ENCODE measurements around the gene SPOCK2. TPM values are rescaled to one million over a fixed set of nuclear protein-coding genes. Genes with fewer than 3 reads are reported as not detected.

SPOCK2 gene
- polyA plus RNA-seq, 3 donors from 2014 or later = 58.8 to 86.0 (median 69.0) TPM

DNA sequence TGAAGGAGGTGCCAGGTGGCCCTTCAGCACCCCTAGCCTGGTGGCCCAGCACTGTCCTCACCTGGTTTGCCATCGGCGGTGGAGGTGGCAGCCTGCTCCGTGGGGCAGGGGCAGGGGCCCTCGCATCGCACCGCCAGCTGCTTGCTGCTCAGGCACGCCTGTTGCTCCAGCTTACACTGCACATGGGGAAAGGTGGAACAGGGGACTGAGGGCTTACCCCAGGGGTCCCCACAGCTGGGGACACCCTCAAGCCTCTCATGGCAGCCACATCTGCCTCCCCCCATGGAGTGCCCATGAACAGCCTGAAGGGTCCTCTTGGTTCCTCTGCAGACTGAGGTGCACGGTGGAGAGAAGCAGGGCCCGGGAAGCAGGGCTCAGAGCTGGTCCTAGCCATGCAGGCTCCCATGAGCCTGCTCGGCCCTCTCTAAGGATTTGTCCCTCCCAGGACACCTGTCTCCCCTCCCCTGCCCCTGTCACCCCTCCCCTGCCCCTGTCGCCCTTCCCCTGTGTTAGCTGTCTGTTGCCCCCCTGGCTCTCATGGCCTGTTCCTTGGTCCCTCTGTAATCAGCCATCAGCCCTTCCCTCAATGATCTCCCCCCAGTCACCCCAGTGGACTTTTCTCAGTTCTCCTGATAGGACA lies 20.1 kb downstream of the SPOCK2 start:
- H3K4me3 Mint-ChIP-seq = no peak overlapping the region
- peaks cover 13 to 40% (median 37%) of the 10 kb centered on the region in 3 donors for H3K27me3 Mint-ChIP-seq (ENCODE audit: low read depth in 3 of 3)
- peaks cover 12 to 26% (median 18%) of the 10 kb centered on the region in 3 donors for H3K36me3 Mint-ChIP-seq
- peak overlapping the region in 1 of 6 donors; percentile 79 for H3K27ac Mint-ChIP-seq
- H3K4me1 Mint-ChIP-seq = peaks cover 4 to 10% of the 10 kb centered on the region in 2 donors
- DNase-seq = no peak
- no peaks in the 10 kb centered on the region for H3K9me3 Mint-ChIP-seq

DNA sequence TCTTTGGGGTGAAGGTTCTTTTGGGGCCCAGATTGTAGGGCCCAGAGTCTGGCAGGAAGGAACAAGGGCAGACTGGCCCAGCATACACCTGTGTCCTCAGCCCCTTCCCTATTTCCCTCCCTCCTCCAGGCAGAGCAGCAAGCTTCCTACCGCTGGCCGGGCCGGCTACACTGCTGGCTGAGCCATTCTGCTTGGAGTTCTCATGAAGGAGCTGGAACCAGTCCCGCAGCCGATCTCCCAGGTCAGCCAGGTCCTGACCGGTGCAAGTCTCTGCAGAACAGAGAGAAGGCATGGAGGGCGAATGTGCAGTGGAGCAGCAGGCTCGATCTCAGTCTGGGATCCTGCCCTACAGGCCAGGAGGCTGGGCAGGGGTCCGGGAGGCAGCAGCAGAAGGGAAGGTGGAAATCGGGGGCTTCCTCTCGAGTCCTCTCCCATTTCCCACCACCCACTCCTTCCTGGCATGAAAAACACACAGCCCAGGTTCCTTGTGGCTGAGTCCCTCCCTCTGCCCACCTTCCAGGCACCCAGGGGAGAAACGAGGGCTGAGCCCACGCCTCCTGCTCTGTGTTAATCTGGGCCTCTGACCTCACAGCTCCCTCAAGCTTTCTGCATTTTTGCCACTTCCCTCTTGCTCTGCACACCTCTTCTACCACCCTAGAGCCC lies 20.8 kb downstream of the SPOCK2 start:
- Mint-ChIP-seq H3K27ac (peak overlapping the region in 1 of 6 donors; percentile 50), H3K9me3 (no peaks in the 10 kb centered on the region), H3K4me1 (peaks cover 4 to 10% of the 10 kb centered on the region in 2 donors), H3K4me3 (no peak overlapping the region), H3K27me3 (ENCODE audit: low read depth in 3 of 3) (peaks cover 13 to 40% (median 39%) of the 10 kb centered on the region in 3 donors), H3K36me3 (peaks cover 12 to 26% (median 18%) of the 10 kb centered on the region in 3 donors)
- DNase-seq = no peak

DNA sequence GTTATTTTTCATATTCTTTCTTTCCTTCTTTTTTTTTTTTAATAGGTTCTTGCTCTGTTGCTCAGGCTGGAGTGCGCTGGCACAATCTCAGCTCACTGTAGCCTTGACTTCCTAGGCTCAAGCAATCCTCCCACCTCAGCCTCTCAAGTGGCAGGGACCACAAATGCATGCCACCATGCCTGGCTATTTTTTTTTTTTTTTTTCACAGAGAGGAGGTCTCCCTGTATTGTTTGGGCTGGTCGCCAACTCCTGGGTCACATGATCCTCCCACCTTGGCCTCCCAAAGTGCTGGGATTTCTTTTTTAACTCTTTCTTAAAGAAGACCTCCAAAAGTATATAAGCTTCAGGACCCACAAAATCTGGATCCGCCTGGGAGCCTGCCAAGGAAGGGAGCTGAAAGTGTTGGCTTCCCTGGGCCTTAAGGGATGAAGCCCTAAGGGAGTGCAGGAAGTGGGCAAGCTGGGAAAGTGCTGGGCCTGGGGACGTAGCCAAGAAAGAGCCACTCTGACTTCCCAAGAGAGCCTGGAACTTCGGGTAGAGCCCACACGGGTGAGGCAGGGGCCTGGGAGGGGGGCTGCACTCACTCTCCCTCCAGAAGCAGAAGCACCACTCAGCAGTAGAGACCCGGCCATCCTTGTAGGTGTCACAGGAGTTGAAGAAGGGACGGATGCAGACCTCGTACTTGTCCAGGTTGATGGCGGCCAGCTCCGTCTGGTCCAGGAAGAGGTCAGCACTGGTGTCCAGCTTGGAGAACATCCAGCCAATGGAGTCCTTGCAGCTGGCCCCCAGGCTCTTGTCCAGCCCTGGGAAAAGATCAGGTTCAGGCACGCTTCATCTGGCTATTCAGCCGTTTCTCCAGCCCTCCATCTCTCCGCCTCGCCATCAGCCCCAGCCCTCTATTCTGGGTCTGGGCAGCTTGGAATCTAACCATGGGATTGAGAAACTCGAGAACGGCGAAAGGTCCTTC lies 21.8 kb downstream of the SPOCK2 start:
- H3K4me3 Mint-ChIP-seq = no peak overlapping the region
- peaks cover 3 to 8% of the 10 kb centered on the region in 2 donors for H3K4me1 Mint-ChIP-seq
- H3K36me3 Mint-ChIP-seq = peaks cover 10 to 24% (median 16%) of the 10 kb centered on the region in 3 donors

GRCh38 chr10:72065439-72066025 lies 22.8 kb downstream of the SPOCK2 start:
- peaks cover 26 to 53% (median 47%) of the 10 kb centered on the region in 3 donors for H3K27me3 Mint-ChIP-seq (ENCODE audit: low read depth in 3 of 3)
- H3K4me3 Mint-ChIP-seq = no peak overlapping the region
- H3K36me3 Mint-ChIP-seq = peaks cover 7 to 20% (median 13%) of the 10 kb centered on the region in 3 donors
- no peaks in the 10 kb centered on the region for H3K9me3 Mint-ChIP-seq
- peaks cover 0 to 4% of the 10 kb centered on the region in 2 donors for H3K4me1 Mint-ChIP-seq
- peak overlapping the region in 2 of 6 donors; percentile 34 to 45 for H3K27ac Mint-ChIP-seq
- no peak for DNase-seq

More for the DNA sequence above, 21.8 kb downstream of the SPOCK2 start:
- Mint-ChIP-seq H3K9me3 (no peaks in the 10 kb centered on the region), H3K27me3 (ENCODE audit: low read depth in 3 of 3) (peaks cover 16 to 49% (median 44%) of the 10 kb centered on the region in 3 donors), H3K27ac (no peak overlapping the region)
- DNase-seq = no peak

DNA sequence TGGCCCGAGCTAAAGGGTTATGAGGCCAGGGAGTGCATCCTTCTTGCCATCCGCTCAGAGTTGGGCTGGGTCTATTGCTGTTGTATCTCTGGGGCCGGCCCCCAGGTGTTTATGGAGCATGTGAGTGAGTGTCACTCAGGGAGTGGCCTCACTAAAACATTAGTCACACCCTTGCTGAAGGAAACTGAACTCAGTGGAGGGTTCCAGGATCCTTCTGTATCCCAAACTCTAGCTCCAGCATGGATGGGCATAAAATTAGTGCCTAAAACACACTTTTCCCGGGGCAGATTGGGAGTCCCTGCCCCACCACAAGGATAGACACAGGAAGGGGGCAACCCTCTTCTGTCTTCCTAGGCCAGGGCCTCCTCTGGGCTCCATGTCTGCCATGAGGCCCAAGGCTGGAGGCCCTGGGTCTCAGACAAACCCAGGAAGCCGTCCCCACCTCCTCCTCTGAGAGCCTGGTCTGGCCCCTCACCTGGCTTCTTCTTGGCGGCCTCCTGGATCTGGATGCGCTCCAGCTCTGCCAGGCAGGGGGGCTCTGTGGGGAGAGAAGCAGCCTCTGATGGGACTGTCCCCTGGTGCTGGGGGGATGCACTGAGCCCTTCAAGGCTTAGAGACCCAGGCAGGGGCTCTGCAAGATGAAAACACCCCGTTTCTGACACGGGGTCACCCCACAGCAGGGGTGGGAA lies 24.5 kb downstream of the SPOCK2 start:
- peaks cover 22 to 60% (median 52%) of the 10 kb centered on the region in 3 donors for H3K27me3 Mint-ChIP-seq (ENCODE audit: low read depth in 3 of 3)
- no peaks in the 10 kb centered on the region for H3K4me1 Mint-ChIP-seq
- no peaks in the 10 kb centered on the region for H3K9me3 Mint-ChIP-seq
- H3K4me3 Mint-ChIP-seq = no peak overlapping the region
- DNase-seq = no peak
- H3K36me3 Mint-ChIP-seq = peaks cover 3 to 10% (median 7%) of the 10 kb centered on the region in 3 donors
- H3K27ac Mint-ChIP-seq = peak overlapping the region in 2 of 6 donors; percentile 31 to 69

DNA sequence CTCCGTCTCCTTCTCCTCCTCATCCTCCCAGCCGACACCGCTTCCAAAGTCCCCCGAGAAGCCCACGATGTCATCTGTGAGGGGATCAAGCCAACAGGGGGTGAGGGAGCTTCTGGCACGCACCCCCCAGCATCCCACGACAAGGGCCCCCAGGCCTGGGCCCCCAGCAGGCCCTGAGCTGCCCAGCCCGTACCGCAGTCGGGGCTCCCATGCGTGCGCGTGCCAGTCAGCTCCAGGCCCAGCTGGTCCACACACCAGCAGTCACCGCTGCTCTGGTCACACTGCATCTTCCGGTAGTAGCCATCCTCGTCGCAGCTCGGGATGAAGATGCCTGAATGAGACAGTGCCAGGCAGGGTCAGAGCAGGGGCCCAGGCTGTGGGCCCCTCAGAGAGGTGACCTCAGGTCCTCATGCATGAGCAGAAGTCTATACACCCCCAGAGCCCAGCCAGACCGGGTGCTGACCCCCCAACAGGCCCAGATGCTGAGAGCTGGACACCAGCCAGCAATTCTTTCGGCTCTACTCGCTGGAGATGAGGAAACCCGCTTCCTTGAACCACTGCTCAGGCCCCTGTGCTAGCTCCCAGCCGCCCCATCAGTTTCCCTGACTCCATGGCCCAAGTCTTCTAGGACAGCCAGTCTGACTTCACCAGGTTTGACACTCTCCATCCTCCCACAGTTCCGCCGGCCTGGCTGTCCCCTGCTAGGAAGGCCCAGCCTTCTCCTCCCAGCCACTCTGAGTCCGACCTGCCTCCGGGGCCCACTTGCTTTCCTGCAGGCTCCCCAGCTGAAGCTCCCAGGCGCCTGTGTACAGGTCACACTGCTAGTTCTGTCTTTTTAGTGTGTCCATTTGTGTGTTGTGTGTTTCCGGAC lies 25.3 kb downstream of the SPOCK2 start:
- Mint-ChIP-seq H3K27me3 (ENCODE audit: low read depth in 3 of 3) (peaks cover 23 to 59% (median 50%) of the 10 kb centered on the region in 3 donors), H3K36me3 (peaks cover 3 to 7% (median 6%) of the 10 kb centered on the region in 3 donors), H3K27ac (peak overlapping the region in 2 of 6 donors; percentile 31 to 69), H3K4me1 (no peaks in the 10 kb centered on the region), H3K4me3 (no peak overlapping the region), H3K9me3 (no peaks in the 10 kb centered on the region)
- no peak for DNase-seq

DNA sequence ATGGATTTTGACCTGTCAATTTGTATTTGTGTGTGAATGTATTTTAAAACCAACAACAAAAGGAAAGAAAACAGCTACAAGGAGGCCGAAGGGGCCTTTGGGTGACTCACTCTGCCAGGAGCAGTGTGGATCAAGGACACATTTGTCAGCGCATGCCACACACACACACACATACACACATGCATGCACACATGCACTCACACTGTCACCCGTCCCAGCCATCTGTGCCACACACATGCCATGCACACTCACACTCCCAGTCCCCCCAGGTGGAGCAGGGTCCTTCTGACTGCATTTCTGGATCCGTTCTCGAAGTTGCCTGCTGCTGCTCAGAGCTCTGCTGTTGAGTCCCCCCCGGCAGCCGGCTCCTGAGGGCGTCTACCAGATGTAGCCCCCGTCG lies 26.0 kb downstream of the SPOCK2 start:
- no peak for DNase-seq
- Mint-ChIP-seq H3K9me3 (no peaks in the 10 kb centered on the region), H3K36me3 (peaks cover 3 to 7% (median 6%) of the 10 kb centered on the region in 3 donors), H3K27ac (peak overlapping the region in 1 of 6 donors; percentile 72), H3K4me1 (no peaks in the 10 kb centered on the region), H3K27me3 (ENCODE audit: low read depth in 3 of 3) (peaks cover 27 to 60% (median 44%) of the 10 kb centered on the region in 3 donors), H3K4me3 (no peak overlapping the region)

GRCh38 chr10:72061930-72062329 lies 26.4 kb downstream of the SPOCK2 start:
- H3K9me3 Mint-ChIP-seq = no peaks in the 10 kb centered on the region
- no peak for DNase-seq
- peak overlapping the region in 2 of 6 donors; percentile 34 to 50 for H3K27ac Mint-ChIP-seq
- H3K27me3 Mint-ChIP-seq (ENCODE audit: low read depth in 3 of 3) = peaks cover 29 to 57% (median 42%) of the 10 kb centered on the region in 3 donors
- H3K4me1 Mint-ChIP-seq = no peaks in the 10 kb centered on the region
- H3K36me3 Mint-ChIP-seq = peaks cover 3 to 7% (median 6%) of the 10 kb centered on the region in 3 donors
- H3K4me3 Mint-ChIP-seq = no peak overlapping the region

DNA sequence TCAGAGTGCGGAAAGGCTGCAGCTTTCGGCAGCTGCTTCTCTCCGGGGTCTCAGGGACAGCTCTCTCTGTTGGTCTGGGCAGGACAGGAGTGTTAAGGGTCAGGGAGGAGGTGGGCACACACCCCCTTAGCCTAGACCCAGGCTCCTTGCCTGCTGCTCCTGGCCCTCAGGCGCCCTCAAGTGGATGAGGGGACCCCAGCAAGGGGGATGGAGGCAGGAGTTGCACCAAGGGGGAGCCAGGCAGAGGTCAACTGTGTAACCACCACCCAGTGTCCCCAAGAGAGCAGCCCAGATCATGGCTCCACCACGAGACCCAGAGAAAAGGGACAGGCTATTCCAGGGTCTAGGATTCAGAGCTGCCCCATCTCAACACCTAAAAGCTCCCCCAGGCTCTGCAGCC lies 26.9 kb downstream of the SPOCK2 start:
- Mint-ChIP-seq H3K36me3 (peaks cover 3 to 6% (median 5%) of the 10 kb centered on the region in 3 donors), H3K27ac (peak overlapping the region in 2 of 6 donors; percentile 40 to 44), H3K27me3 (ENCODE audit: low read depth in 3 of 3) (peaks cover 29 to 52% (median 42%) of the 10 kb centered on the region in 3 donors), H3K9me3 (no peaks in the 10 kb centered on the region), H3K4me1 (no peaks in the 10 kb centered on the region), H3K4me3 (no peak overlapping the region)
- DNase-seq = no peak

GRCh38 chr10:72059843-72060822 lies 28.2 kb downstream of the SPOCK2 start:
- Mint-ChIP-seq H3K27ac (peak overlapping the region in 4 of 6 donors; percentile 26 to 87 (median 60)), H3K9me3 (no peaks in the 10 kb centered on the region), H3K36me3 (peaks cover 0 to 4% (median 3%) of the 10 kb centered on the region in 3 donors), H3K4me1 (no peaks in the 10 kb centered on the region), H3K27me3 (ENCODE audit: low read depth in 3 of 3) (peaks cover 29 to 52% (median 42%) of the 10 kb centered on the region in 3 donors), H3K4me3 (peak overlapping the region in 1 of 5 donors; percentile 10)
- DNase-seq = no peak

Measured in immature natural killer cell (primary cell).